Measurements from ENCODE around the gene ME2. TPM values are rescaled to one million over a fixed set of nuclear protein-coding genes. Genes with fewer than 3 reads are reported as not detected.

The ME2 gene
- total RNA-seq, 1 experiment from 2014 or later = 49.4 TPM

GRCh38 chr18:50871846-50872245 lies 7.1 kb upstream of the ME2 start:
- no peak overlapping the region for H4K5ac ChIP-seq (ENCODE audit: insufficient read length, low read depth, low read length)
- H3K18ac ChIP-seq (ENCODE audit: insufficient read length, low read depth, low read length) = no peak overlapping the region
- H3K27me3 ChIP-seq (ENCODE audit: insufficient read depth, low read length) = no peaks in the 10 kb centered on the region
- no peaks in the 10 kb centered on the region for H3K4me1 ChIP-seq (ENCODE audit: insufficient read depth, low read length)
- no peak overlapping the region for H4K91ac ChIP-seq (ENCODE audit: insufficient read length, low read depth, low read length)
- no peak overlapping the region for H2BK5ac ChIP-seq (ENCODE audit: insufficient read length, low read length)
- no peak for DNase-seq
- peaks cover 12 to 17% of the 10 kb centered on the region in 2 experiments for H3K4me1 Mint-ChIP-seq
- no peak overlapping the region for H2BK120ac ChIP-seq (ENCODE audit: low read depth, low read length, poor library complexity, severe bottlenecking)
- H3K27me3 Mint-ChIP-seq (ENCODE audit: low read depth) = no peaks in the 10 kb centered on the region
- no peak overlapping the region for H3K14ac ChIP-seq (ENCODE audit: insufficient read depth, low read length)
- H3K9me3 ChIP-seq (ENCODE audit: control insufficient read depth, low read depth, low read length) = no peaks in the 10 kb centered on the region
- no peaks in the 10 kb centered on the region for H3K79me1 ChIP-seq (ENCODE audit: insufficient read depth, low read depth, low read length, poor library complexity, severe bottlenecking)
- H3K56ac ChIP-seq (ENCODE audit: insufficient read length, low read depth, low read length) = no peak overlapping the region
- no peak overlapping the region for H2BK12ac ChIP-seq (ENCODE audit: insufficient read length, low read depth, low read length)
- no peak overlapping the region for H3K9ac ChIP-seq (ENCODE audit: extremely low read depth, insufficient read length, low read length)
- H2AFZ ChIP-seq (ENCODE audit: low read length) = no peak overlapping the region
- H3K36me3 Mint-ChIP-seq (ENCODE audit: insufficient read depth in 1 of 3, low read depth in 3 of 3) = no peaks in the 10 kb centered on the region
- no peaks in the 10 kb centered on the region for H4K20me1 ChIP-seq (ENCODE audit: control insufficient read depth, insufficient read depth, insufficient read length)
- no peak overlapping the region for H2AK5ac ChIP-seq (ENCODE audit: insufficient read length, low read length)
- no peak overlapping the region for H3K27ac ChIP-seq (ENCODE audit: insufficient read length, low read depth, low read length)
- no peak overlapping the region for H3T11ph ChIP-seq (ENCODE audit: low read length)
- no peak for TF ChIP-seq CTCF (conservative IDR thresholded peaks at IDR 0.05)
- no CpG with 5 or more reads among the region's 3 CpGs for WGBS (ENCODE audit: extremely low coverage, insufficient read length, low lambda C conversion rate)
- H3K27ac Mint-ChIP-seq = no peak overlapping the region
- no peak overlapping the region for H3K4me3 Mint-ChIP-seq
- H2BK15ac ChIP-seq (ENCODE audit: low read depth, low read length) = no peak overlapping the region
- no peaks in the 10 kb centered on the region for H3K9me3 Mint-ChIP-seq
- H4K8ac ChIP-seq (replicated peaks; ENCODE audit: insufficient read length, low read depth, low read length) = no peak overlapping the region
- H3K23ac ChIP-seq (ENCODE audit: insufficient read length, low read depth, low read length) = no peak overlapping the region
- no peaks in the 10 kb centered on the region for H3K79me2 ChIP-seq (ENCODE audit: insufficient read depth, low read length)
- no peak overlapping the region for H3K4ac ChIP-seq (ENCODE audit: low read depth, low read length)
- H3K4me2 ChIP-seq (ENCODE audit: insufficient read depth, insufficient read length, low read length) = no peak overlapping the region
- H2BK20ac ChIP-seq (ENCODE audit: low read depth, low read length, poor library complexity, severe bottlenecking) = no peak overlapping the region
- no peaks in the 10 kb centered on the region for H3K23me2 ChIP-seq (ENCODE audit: insufficient read length, low read depth, low read length, poor library complexity, severe bottlenecking)

All from H9 (cell line).